PC-3 (cell line): Measurements from ENCODE around the gene CCDC200. TPM values are rescaled to one million over a fixed set of nuclear protein-coding genes. Genes with fewer than 3 reads are reported as not detected.

Source experiments
- ATAC-seq: fragments of 200-7000 bp; cut with Tn5 transposase; 2 replicates; pipeline ENCODE4 v1.9.1; 2020; ENCODE audit warnings: mild to moderate bottlenecking, moderate library complexity
- BruUV-seq: library from RNA; stranded (reverse); fragments of 400-500 nt; replicated peaks from 2 replicates; lab custom pipeline; 2021; lab: Mats Ljungman, UMichigan
- CTCF ChIA-PET: fragments of 300-600 bp; sonication (Branson Sonifier 250); formaldehyde crosslinking; loops from one replicate; lab custom pipeline; 2022; ENCODE audit warnings: antibody characterized with exemption; lab: Charles Lee
- POLR2A ChIA-PET: fragments of 300-600 bp; sonication (Branson Sonifier 250); formaldehyde crosslinking; loops from one replicate; lab custom pipeline; 2022; ENCODE audit warnings: antibody characterized with exemption; ENCODE audit not compliant: unreplicated experiment; lab: Charles Lee
- DNase-seq: peaks from one replicate; pipeline ENCODE4 v3.0.0-alpha.2; 2015
- H2AFZ ChIP-seq: fragments of 300-600 bp; sonication (generic); 2 replicates; pipeline ENCODE4 v1.6.0; 2016; ENCODE audit warnings: antibody characterized with exemption, low read length
- H3F3A ChIP-seq: fragments of 300-600 bp; sonication (generic); one replicate; pipeline ENCODE4 v1.6.0; 2017; ENCODE audit warnings: antibody characterized with exemption, low read length, control low read depth, mild to moderate bottlenecking; ENCODE audit not compliant: unreplicated experiment
- H3K27ac ChIP-seq: fragments of 300-600 bp; sonication (generic); 2 replicates; pipeline ENCODE4 v1.5.1; 2016; ENCODE audit warnings: mild to moderate bottlenecking, low read length
- H3K27me3 ChIP-seq: fragments of 300-600 bp; sonication (generic); 2 replicates; pipeline ENCODE4 v1.6.1; 2016; ENCODE audit warnings: low read length, mixed read lengths
- H3K36me3 ChIP-seq: fragments of 300-600 bp; sonication (generic); 2 replicates; pipeline ENCODE4 v1.6.1; 2016; ENCODE audit warnings: low read depth, mixed run types, low read length, mixed read lengths
- H3K4me1 ChIP-seq: fragments of 300-600 bp; sonication (generic); 2 replicates; pipeline ENCODE4 v1.5.1; 2016; ENCODE audit warnings: low read length; ENCODE audit not compliant: insufficient read depth
- H3K4me2 ChIP-seq: fragments of 300-600 bp; sonication (generic); 2 replicates; pipeline ENCODE4 v1.6.0; 2016; ENCODE audit warnings: low read length
- H3K4me3 ChIP-seq: fragments of 300-600 bp; sonication (generic); 2 replicates; pipeline ENCODE4 v1.5.1; 2016; ENCODE audit warnings: mild to moderate bottlenecking, low read length, mixed read lengths
- H3K79me2 ChIP-seq: fragments of 300-600 bp; sonication (generic); 2 replicates; pipeline ENCODE4 v1.6.1; 2017; ENCODE audit warnings: low read length, mixed read lengths
- H3K9ac ChIP-seq: fragments of 300-600 bp; sonication (generic); 2 replicates; pipeline ENCODE4 v1.6.0; 2016; ENCODE audit warnings: mild to moderate bottlenecking, low read length
- H3K9me2 ChIP-seq: fragments of 300-600 bp; sonication (generic); replicated peaks from 2 replicates; pipeline ENCODE4 v1.6.1; 2016; ENCODE audit warnings: mixed run types, low read length, mixed read lengths
- H3K9me3 ChIP-seq: fragments of 300-600 bp; sonication (generic); 2 replicates; pipeline ENCODE4 v1.6.1; 2016; ENCODE audit warnings: low read length, mixed read lengths
- H4K20me1 ChIP-seq: fragments of 300-600 bp; sonication (generic); 2 replicates; pipeline ENCODE4 v1.6.1; 2016; ENCODE audit warnings: low read length, mixed read lengths
- CTCF ChIP-seq: fragments of 300-600 bp; sonication (generic); conservative IDR thresholded peaks from 2 replicates; pipeline ENCODE4 v1.5.1; 2017; ENCODE audit warnings: antibody characterized with exemption, low read depth, mild to moderate bottlenecking, low read length
- EZH2 ChIP-seq: fragments of 300-600 bp; sonication (generic); IDR thresholded peaks from one replicate; pipeline ENCODE4 v1.6.1; 2017; ENCODE audit warnings: antibody characterized with exemption, mild to moderate bottlenecking, low read length; ENCODE audit not compliant: unreplicated experiment
- EZH2phosphoT487 ChIP-seq: fragments of 300-600 bp; sonication (generic); IDR thresholded peaks from 2 replicates; pipeline ENCODE4 v1.6.1; 2018; ENCODE audit warnings: mild to moderate bottlenecking, antibody characterized with exemption, low read length, borderline replicate concordance
- intact Hi-C: fragments of 100-400 bp; cut with micrococcal nuclease; formaldehyde crosslinking; loops from 2 replicates; pipeline ENCODE4 v1.9.0; 2023
- total RNA-seq: library from RNA; depleted of rRNA; stranded (reverse); fragments of >200 nt; gene quantifications from 2 replicates; pipeline ENCODE4 v1.2.3, GENCODE V29; 2014

Gene CCDC200
- total RNA-seq, 1 experiment from 2014 or later: not detected

DNA sequence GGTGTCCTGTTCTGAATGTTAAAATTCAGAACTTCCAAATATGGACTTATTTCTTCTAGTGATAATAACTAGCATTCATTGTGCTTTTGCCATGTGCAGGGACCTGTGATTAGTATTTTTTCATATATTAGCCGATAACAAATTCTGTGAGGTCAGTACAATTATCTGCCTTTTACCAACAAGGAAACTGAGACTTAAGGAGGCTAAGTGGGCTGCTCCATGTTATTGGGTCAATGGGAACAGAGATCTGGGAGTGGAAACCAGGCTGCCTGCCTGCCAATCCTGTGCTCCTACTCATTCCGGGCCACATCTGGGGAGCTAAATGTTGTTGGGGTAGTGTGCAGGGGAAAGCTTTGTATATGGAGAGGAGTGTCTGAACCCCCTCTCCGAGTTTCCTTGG, 13.1 kb downstream of the CCDC200 start:
- no peak for TF ChIP-seq EZH2
- no peak for TF ChIP-seq CTCF
- no peaks in the 10 kb centered on the region for H3K9me2 ChIP-seq
- BruUV-seq: no TSS peak
- no peak overlapping the region for H3K4me3 ChIP-seq
- intact Hi-C loops: no loop called here
- H3F3A ChIP-seq: no peaks in the 10 kb centered on the region
- ATAC-seq (no peak), DNase-seq (no peak)
- CTCF ChIA-PET: no interaction called here
- POLR2A ChIA-PET: no interaction called here
- H3K27ac ChIP-seq: no peak overlapping the region
- no peaks in the 10 kb centered on the region for H3K79me2 ChIP-seq
- no peaks in the 10 kb centered on the region for H3K36me3 ChIP-seq
- H3K4me1 ChIP-seq: no peaks in the 10 kb centered on the region
- no peaks in the 10 kb centered on the region for H4K20me1 ChIP-seq
- H2AFZ ChIP-seq: no peak overlapping the region
- H3K9me3 ChIP-seq: no peaks in the 10 kb centered on the region
- H3K4me2 ChIP-seq: no peak overlapping the region
- no peaks in the 10 kb centered on the region for H3K27me3 ChIP-seq
- H3K9ac ChIP-seq: no peak overlapping the region

DNA sequence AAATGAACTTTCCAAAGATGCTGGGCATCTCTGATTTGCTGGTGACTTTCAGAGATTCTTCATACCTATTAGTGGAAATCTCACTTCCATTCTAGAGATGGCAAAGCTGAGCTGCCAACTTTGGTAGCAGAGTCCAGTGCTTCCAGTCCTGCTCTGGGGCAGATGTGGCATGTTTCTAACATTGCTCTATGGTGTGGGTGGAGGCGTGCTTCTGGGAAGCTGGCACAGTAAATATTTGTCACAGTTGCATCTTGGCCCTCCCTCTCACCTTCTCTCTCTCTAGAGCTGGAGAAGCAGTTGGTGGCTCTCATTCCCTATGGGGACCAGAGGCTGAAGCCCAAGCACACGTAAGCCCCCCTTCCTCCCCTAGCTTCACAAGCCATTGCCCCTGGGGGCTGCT, 14.9 kb downstream of the CCDC200 start:
- Histone ChIP-seq H4K20me1 (no peaks in the 10 kb centered on the region), H3K4me1 (no peaks in the 10 kb centered on the region), H3F3A (no peaks in the 10 kb centered on the region), H3K4me3 (no peak overlapping the region), H3K79me2 (no peaks in the 10 kb centered on the region), H3K9ac (no peak overlapping the region), H3K27ac (no peak overlapping the region), H3K9me3 (no peaks in the 10 kb centered on the region), H2AFZ (no peak overlapping the region), H3K9me2 (no peaks in the 10 kb centered on the region), H3K4me2 (no peak overlapping the region), H3K36me3 (no peaks in the 10 kb centered on the region), H3K27me3 (no peaks in the 10 kb centered on the region)
- ATAC-seq (no peak), DNase-seq (no peak)
- ChIA-PET CTCF (no interaction called here), POLR2A (no interaction called here)
- intact Hi-C loops: no loop called here
- TF ChIP-seq EZH2phosphoT487: no peak
- no peak for TF ChIP-seq EZH2
- TF ChIP-seq CTCF: no peak
- no TSS peak for BruUV-seq

DNA sequence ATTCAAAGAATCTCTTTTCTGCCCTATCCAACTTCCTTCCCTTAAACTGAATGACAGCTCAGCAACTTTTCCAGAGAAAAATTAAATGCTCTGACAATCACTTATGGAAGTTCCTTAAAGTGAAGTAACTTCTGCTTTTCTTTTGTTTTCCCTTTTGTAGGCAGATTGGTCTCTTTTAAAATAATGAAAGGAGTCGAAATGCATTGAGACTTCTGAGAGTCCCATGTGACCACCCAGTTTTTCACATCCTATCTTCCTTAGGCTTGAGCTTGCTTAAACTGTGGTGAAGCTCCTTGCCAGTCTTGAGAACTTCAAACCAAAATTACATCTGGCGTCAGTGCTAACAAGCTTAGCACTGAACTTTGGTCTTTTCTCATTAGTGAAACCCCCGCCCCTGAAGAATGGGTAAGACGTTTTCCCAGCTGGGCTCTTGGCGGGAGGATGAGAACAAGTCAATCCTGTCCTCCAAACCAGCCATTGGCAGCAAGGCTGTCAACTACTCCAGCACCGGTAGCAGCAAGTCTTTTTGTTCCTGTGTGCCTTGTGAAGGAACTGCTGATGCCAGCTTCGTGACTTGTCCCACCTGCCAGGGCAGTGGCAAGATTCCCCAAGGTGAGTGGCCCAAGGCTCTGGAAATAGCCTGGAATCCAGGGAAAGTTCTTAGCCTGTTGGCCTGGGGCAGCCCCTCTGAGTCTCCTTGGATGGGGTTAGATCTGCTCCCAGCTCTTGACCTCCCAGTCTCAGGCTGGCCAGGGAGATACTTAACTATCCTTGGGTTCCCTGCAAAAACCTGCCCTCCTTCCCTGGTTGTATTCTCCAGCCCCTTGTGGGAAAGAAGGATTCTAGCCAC, 15.6 kb downstream of the CCDC200 start:
- ATAC-seq (no peak), DNase-seq (no peak)
- BruUV-seq: no TSS peak
- Histone ChIP-seq H3K9ac (no peak overlapping the region), H3K4me2 (no peak overlapping the region), H4K20me1 (no peaks in the 10 kb centered on the region), H3K79me2 (no peaks in the 10 kb centered on the region), H3K27ac (no peak overlapping the region), H3K4me3 (no peak overlapping the region), H3K36me3 (no peaks in the 10 kb centered on the region), H3K27me3 (no peaks in the 10 kb centered on the region), H3F3A (no peaks in the 10 kb centered on the region), H3K4me1 (no peaks in the 10 kb centered on the region), H3K9me2 (no peaks in the 10 kb centered on the region), H2AFZ (no peak overlapping the region), H3K9me3 (no peaks in the 10 kb centered on the region)
- intact Hi-C loops: no loop called here
- CTCF ChIA-PET: no interaction called here
- POLR2A ChIA-PET: no interaction called here
- TF ChIP-seq EZH2: no peak
